Heart left ventricle (tissue), 16 donors: Measurements from ENCODE around the gene SCGB3A2. TPM values are rescaled to one million over a fixed set of nuclear protein-coding genes. Genes with fewer than 3 reads are reported as not detected.

Experiments used
- ATAC-seq, 4 donors: fragments of 200-7000 bp; cut with Tn5 transposase; one replicate each; pipeline ENCODE4 v1.9.1; 2020 to 2022; ENCODE audit warnings: moderate library complexity in 4 of 4, mild to moderate bottlenecking in 3 of 4, moderate number of reproducible peaks in 1 of 4
- DNase-seq, 5 donors: peaks; one replicate each; pipeline ENCODE4 v3.0.0-alpha.2; 2020
- H3K27ac ChIP-seq, 12 donors: fragments of 200-600 bp; sonication (generic) in 4 of 12; one replicate each; pipeline versions ENCODE4 v1.5.0 to v1.8.0; 2016 to 2022; ENCODE audit warnings: mild to moderate bottlenecking in 2 of 12
- H3K27me3 ChIP-seq, 9 donors: fragments of 200-600 bp; sonication (generic) in 2 of 9; one replicate each; pipeline versions ENCODE4 v1.5.1 to v1.8.0; 2016 to 2022; ENCODE audit warnings: mild to moderate bottlenecking in 3 of 9
- H3K36me3 ChIP-seq, 9 donors: fragments of 200-600 bp; sonication (generic) in 2 of 9; one replicate each; pipeline versions ENCODE4 v1.5.0 to v1.8.0; 2018 to 2022; ENCODE audit warnings: mild to moderate bottlenecking in 2 of 9
- H3K4me1 ChIP-seq, 12 donors: fragments of 200-600 bp; sonication (generic) in 4 of 12; one replicate each; pipeline versions ENCODE4 v1.5.0 to v1.8.0; 2016 to 2022; ENCODE audit warnings: mild to moderate bottlenecking in 3 of 12
- H3K4me3 ChIP-seq, 12 donors: fragments of 200-600 bp; sonication (generic) in 4 of 12; one replicate each; pipeline versions ENCODE4 v1.5.0 to v1.8.0; 2017 to 2022; ENCODE audit warnings: mild to moderate bottlenecking in 9 of 12, moderate library complexity in 4 of 12
- H3K9me3 ChIP-seq, 12 donors: fragments of 200-600 bp; sonication (generic) in 4 of 12; one replicate each; pipeline versions ENCODE4 v1.5.0 to v1.8.0; 2016 to 2022; ENCODE audit warnings: mild to moderate bottlenecking in 1 of 12
- POLR2A ChIP-seq, 2 donors: fragments of 450-650 bp; IDR thresholded peaks; one replicate each; pipeline ENCODE4 v1.6.1; 2017; ENCODE audit warnings: antibody characterized with exemption in 2 of 2, mild to moderate bottlenecking in 2 of 2, moderate library complexity in 2 of 2
- WGBS, 4 donors: extraction: QIAGEN DNeasy Blood & Tissue Kit in 2 of 4; methylation state at CpG; one replicate each; pipeline versions ENCODE4 v1.1.5 to v1.1.7; 2013 to 2018; 5-methylcytosine and 5-hydroxymethylcytosine counted together
- intact Hi-C, 10 donors: fragments of 100-400 bp; cut with DNase I; formaldehyde crosslinking; loops; one replicate each; pipeline versions ENCODE4 v1.11.1 to v1.14.2; 2022
- polyA plus RNA-seq, 2 donors: library from polyadenylated mRNA; stranded (reverse); fragments of 200-250 nt; gene quantifications; one replicate each; pipeline ENCODE4 v1.2.3, GENCODE V29; 2013
- total RNA-seq, 9 donors: library from RNA; depleted of rRNA in 2 of 9; stranded (reverse); fragments of >200 nt in 2 of 9; fragmentation: NEBNext Ultra II Directional in 3 of 9; extraction: Animal tissue kit (Norgen Biotek cat#: 25700) in 3 of 9; gene quantifications; one replicate each; pipeline versions ENCODE4 v1.1.0 to v1.2.4, GENCODE V29; 2016 to 2023
- TF ChIP-seq, protein P1 (sequence below), 12 donors: fragments of 200-600 bp; sonication (generic) in 4 of 12; IDR thresholded peaks; one replicate each; pipeline versions ENCODE4 v1.5.0 to v1.8.0; 2018 to 2022; ENCODE audit warnings: antibody characterized with exemption in 12 of 12, mild to moderate bottlenecking in 5 of 12
- donor health status: ischemic (EF 13 %, LVEDD 7.1; RV severe dilation, severe dysfunction).
- donor health status: healthy with polysubstance abuse.
- donor health status: DM: no; HTN: yes; CAD: no.
- donor health status: DM: no; HTN: no; CAD: no.
- donor health status: ischemic (EF 25% LVEDD 6.9; RV normal size, moderate dysfunction).
- donor health status: ischemic (EF 25% LVEDD 5.7; RV mildly dilated, moderate dysfunction).
- donor health status: healthy.
- donor health status: DM: yes; HTN: yes; CAD: no.
- donor health status: ischemic (EF 35%, LVEDD 5.7; RV mildly dilated, moderate dysfunction).
- donor health status: nonischemic (EF 11% LVEDD 7.7; RV severe dilation, severe dysfunction).
- donor health status: DM: yes; HTN: yes; CAD: no.
- donor health status: PGD.
- donor health status: ischemic (EF 29% LVEDD 5.4; RV normal size, mild dysfunction).
- donor health status: nonischemic (EF 23%, LVEDD 6.1; RV moderate dilation, normal function).

Gene SCGB3A2
- total and polyA plus RNA-seq, 11 donors: 0.30 TPM; not detected in 10

DNA sequence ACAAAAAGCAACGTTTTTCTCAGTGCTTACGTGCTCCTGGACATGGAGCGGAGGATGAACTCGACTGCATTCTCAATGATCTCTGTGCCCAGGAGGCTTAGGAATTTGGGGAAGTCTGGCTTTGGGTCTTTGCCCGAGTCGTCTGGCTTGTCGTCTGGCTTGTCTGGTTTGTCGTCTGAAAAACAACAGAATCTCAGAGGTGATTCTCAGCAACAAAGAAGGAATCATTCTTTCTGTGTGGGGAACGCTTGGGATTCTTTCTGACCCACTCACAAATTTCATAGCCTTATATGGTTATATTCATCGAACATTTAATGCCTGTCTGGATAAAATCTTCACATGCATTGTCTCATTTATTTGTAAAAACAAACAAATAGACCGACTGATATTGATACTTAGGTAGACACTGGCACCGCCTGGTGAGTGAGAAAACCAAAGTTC, 23.1 kb downstream of the SCGB3A2 start:
- no peak for DNase-seq
- Histone ChIP-seq H3K27ac (no peak overlapping the region), H3K9me3 (no peaks in the 10 kb centered on the region), H3K36me3 (peaks cover 0 to 3% (median 0%) of the 10 kb centered on the region in 9 donors), H3K4me3 (no peak overlapping the region), H3K27me3 (no peaks in the 10 kb centered on the region), H3K4me1 (peaks cover 0 to 10% (median 0%) of the 10 kb centered on the region in 12 donors)
- TF ChIP-seq POLR2A (IDR thresholded peaks at IDR 0.05): no peak
- TF ChIP-seq, protein P1, sequence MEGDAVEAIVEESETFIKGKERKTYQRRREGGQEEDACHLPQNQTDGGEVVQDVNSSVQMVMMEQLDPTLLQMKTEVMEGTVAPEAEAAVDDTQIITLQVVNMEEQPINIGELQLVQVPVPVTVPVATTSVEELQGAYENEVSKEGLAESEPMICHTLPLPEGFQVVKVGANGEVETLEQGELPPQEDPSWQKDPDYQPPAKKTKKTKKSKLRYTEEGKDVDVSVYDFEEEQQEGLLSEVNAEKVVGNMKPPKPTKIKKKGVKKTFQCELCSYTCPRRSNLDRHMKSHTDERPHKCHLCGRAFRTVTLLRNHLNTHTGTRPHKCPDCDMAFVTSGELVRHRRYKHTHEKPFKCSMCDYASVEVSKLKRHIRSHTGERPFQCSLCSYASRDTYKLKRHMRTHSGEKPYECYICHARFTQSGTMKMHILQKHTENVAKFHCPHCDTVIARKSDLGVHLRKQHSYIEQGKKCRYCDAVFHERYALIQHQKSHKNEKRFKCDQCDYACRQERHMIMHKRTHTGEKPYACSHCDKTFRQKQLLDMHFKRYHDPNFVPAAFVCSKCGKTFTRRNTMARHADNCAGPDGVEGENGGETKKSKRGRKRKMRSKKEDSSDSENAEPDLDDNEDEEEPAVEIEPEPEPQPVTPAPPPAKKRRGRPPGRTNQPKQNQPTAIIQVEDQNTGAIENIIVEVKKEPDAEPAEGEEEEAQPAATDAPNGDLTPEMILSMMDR (IDR thresholded peaks at IDR 0.05): no peak
- ATAC-seq: no peak
- intact Hi-C loops: no loop called here
- WGBS, 4 donors: 60 to 72% (median 68%) methylated on average over 12 of the region's 12 CpGs

DNA sequence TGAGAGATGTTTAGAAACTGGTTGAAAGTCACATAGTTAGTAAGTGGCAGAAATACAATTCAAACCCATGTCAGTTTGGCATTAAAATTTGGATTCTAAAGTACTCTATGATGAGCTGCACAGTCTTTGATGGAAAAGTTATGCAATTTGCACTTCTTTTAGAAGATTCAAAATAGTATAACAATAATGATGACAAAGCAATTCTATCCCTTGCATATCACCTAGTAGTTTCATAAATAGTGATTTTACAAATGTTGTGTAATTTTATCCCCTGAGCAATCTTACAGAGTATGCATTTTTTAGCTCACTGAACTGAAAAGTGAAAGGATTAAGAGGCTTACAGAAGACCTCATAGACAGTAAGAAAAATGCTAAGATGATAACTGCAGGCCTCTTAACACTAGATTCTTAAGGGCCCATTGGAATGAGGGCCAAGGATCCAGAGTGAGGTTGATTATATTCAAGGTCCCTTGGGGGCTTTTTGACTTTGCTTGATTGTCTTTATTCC, 24.2 kb downstream of the SCGB3A2 start:
- TF ChIP-seq POLR2A (IDR thresholded peaks at IDR 0.05): no peak
- TF ChIP-seq, protein P1 (IDR thresholded peaks at IDR 0.05): no peak

DNA sequence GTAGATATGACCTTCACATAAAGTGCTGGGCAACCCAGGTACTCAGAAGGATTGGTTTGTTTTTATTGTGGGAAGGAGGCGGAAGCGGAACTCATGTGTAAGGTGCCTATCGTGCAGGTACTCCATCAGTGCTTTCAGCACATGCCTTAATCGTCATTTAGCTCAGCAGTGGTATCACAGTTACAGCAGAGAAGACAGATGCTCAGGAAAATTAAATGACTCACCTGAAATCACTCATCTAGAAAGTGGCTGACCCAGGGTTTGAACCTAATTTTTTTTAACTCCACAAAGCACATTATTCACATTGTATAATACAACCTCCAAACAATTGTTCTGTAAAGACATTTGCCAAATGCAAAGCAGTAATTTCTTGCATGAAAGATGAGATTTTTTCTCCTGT, 25.6 kb downstream of the SCGB3A2 start:
- 72 to 90% (median 88%) methylated on average over 4 of the region's 4 CpGs for WGBS, 4 donors
- no peak overlapping the region for H3K4me3 ChIP-seq
- no peak for TF ChIP-seq POLR2A (IDR thresholded peaks at IDR 0.05)
- TF ChIP-seq, protein P1 (IDR thresholded peaks at IDR 0.05): no peak
- H3K27ac ChIP-seq: no peak overlapping the region
- ATAC-seq: no peak
- H3K36me3 ChIP-seq: no peaks in the 10 kb centered on the region
- no peaks in the 10 kb centered on the region for H3K27me3 ChIP-seq
- peaks cover 0 to 12% (median 0%) of the 10 kb centered on the region in 12 donors for H3K4me1 ChIP-seq
- no peak for DNase-seq
- no peaks in the 10 kb centered on the region for H3K9me3 ChIP-seq
- intact Hi-C loops: no loop called here

More for the DNA sequence above, 24.2 kb downstream of the SCGB3A2 start:
- Histone ChIP-seq H3K9me3 (no peaks in the 10 kb centered on the region), H3K36me3 (no peaks in the 10 kb centered on the region), H3K27ac (no peak overlapping the region), H3K4me1 (peaks cover 0 to 12% (median 0%) of the 10 kb centered on the region in 12 donors), H3K4me3 (no peak overlapping the region), H3K27me3 (no peaks in the 10 kb centered on the region)
- DNase-seq: no peak
- intact Hi-C loops: no loop called here
- ATAC-seq: no peak

DNA sequence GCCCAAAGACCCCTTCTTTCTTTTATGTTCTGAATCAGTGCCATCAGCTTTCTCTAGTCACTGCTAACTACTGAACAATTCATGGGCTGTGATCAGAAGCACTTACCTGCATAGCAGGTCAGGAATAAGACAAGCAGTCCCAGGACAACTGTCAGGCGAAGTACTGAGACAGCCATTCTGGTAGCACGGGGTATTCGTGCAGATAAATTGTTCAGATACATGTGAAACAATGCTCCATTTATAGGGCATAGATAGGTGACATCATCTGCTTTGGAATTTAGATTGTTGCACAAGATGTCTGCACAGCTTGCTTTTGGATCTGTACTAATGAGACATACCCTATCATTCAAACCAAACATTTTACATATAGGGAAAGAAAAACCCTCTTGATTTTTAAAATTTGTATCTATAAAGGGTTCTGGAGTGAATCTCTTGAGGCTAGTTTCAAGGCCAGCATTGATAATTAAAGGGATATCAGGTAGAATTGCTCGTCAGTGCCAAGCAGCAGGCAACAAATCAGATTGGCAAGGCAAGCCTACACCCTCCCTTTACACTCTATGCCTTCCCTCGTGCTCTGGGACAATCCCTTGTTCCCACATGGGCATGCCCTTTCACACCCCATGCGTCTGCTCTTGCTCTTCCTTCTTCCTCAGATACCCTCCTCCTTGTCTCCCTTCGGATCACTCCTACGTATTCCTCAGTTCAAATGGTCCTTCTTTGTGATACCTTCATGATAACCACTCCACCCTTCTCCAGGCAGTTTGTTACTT, 28.0 kb downstream of the SCGB3A2 start, which contains the start of gene C5orf46:
Gene C5orf46 (minus strand): TSS at position 213 of the 770 bp plus-strand sequence. CDS start 37 bp downstream, at position 176.
- DNase-seq: no peak
- ATAC-seq: peak; percentile 68 to 88 (median 74)

More for the DNA sequence above, 28.0 kb downstream of the SCGB3A2 start, which contains the start of gene C5orf46:
- Histone ChIP-seq H3K27ac (peak within 1 kb of the TSS in 6 of 12 donors; percentile 19 to 64 (median 44)), H3K4me1 (peaks cover 0 to 19% (median 0%) of the 10 kb centered on the region in 12 donors), H3K36me3 (no peaks in the 10 kb centered on the region), H3K27me3 (no peaks in the 10 kb centered on the region), H3K4me3 (peak within 1 kb of the TSS in 8 of 12 donors; percentile 4 to 38 (median 14)), H3K9me3 (no peaks in the 10 kb centered on the region)
- intact Hi-C loops: no loop called here
- TF ChIP-seq, protein P1 (IDR thresholded peaks at IDR 0.05): no peak
- TF ChIP-seq POLR2A (IDR thresholded peaks at IDR 0.05): no peak
- 43 to 50% (median 49%) methylated on average over 8 of the region's 8 CpGs for WGBS, 4 donors
